Measurements from ENCODE around the gene MEPCE.

Gene MEPCE

GRCh38 chr7:100419660-100420226 is 9.9 kb upstream of the MEPCE start:
- no peak overlapping the region for H3K4me3 ChIP-seq (ENCODE audit: low read depth, low read length)
- DNase-seq (ENCODE audit: low read depth), result no peak
- TF ChIP-seq, protein P1, sequence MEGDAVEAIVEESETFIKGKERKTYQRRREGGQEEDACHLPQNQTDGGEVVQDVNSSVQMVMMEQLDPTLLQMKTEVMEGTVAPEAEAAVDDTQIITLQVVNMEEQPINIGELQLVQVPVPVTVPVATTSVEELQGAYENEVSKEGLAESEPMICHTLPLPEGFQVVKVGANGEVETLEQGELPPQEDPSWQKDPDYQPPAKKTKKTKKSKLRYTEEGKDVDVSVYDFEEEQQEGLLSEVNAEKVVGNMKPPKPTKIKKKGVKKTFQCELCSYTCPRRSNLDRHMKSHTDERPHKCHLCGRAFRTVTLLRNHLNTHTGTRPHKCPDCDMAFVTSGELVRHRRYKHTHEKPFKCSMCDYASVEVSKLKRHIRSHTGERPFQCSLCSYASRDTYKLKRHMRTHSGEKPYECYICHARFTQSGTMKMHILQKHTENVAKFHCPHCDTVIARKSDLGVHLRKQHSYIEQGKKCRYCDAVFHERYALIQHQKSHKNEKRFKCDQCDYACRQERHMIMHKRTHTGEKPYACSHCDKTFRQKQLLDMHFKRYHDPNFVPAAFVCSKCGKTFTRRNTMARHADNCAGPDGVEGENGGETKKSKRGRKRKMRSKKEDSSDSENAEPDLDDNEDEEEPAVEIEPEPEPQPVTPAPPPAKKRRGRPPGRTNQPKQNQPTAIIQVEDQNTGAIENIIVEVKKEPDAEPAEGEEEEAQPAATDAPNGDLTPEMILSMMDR (IDR thresholded peaks at IDR 0.05; ENCODE audit: insufficient read depth, low read depth, low read length, missing control alignments), result no peak

- peak; percentile 46 for DNase-seq (ENCODE audit: low read depth)
- no peak overlapping the region for H3K4me3 ChIP-seq (ENCODE audit: low read depth, low read length)
- TF ChIP-seq, protein P1 (IDR thresholded peaks at IDR 0.05; ENCODE audit: insufficient read depth, low read depth, low read length, missing control alignments), result no peak
Measured at GRCh38 chr7:100423315-100423714, 6.3 kb upstream of the MEPCE start.

- TF ChIP-seq, protein P1 (IDR thresholded peaks at IDR 0.05; ENCODE audit: insufficient read depth, low read depth, low read length, missing control alignments), result no peak
- no peak for DNase-seq (ENCODE audit: low read depth)
- no peak overlapping the region for H3K4me3 ChIP-seq (ENCODE audit: low read depth, low read length)
Measured at GRCh38 chr7:100425347-100425746, 4.3 kb upstream of the MEPCE start.

- no peak overlapping the region for H3K4me3 ChIP-seq (ENCODE audit: low read depth, low read length)
- DNase-seq (ENCODE audit: low read depth), result no peak
- TF ChIP-seq, protein P1 (IDR thresholded peaks at IDR 0.05; ENCODE audit: insufficient read depth, low read depth, low read length, missing control alignments), result no peak
Measured at GRCh38 chr7:100426516-100426915, 3.1 kb upstream of the MEPCE start.

- peak overlapping the region; percentile 42 for H3K4me3 ChIP-seq (ENCODE audit: low read depth, low read length)
- DNase-seq (ENCODE audit: low read depth), result no peak
- TF ChIP-seq, protein P1 (IDR thresholded peaks at IDR 0.05; ENCODE audit: insufficient read depth, low read depth, low read length, missing control alignments), result no peak
Measured at GRCh38 chr7:100427762-100428198, 1.9 kb upstream of the MEPCE start.

- peak within 1 kb of the TSS; percentile 64 for H3K4me3 ChIP-seq (ENCODE audit: low read depth, low read length)
- TF ChIP-seq, protein P1 (IDR thresholded peaks at IDR 0.05; ENCODE audit: insufficient read depth, low read depth, low read length, missing control alignments), result no peak
- DNase-seq (ENCODE audit: low read depth), result peak; percentile 99
Measured at GRCh38 chr7:100428199-100428966, 1.2 kb upstream of the MEPCE start, which contains the start of gene ZCWPW1. Gene ZCWPW1, minus strand, starts transcription at chr7:100428703. Its CDS starts 8,054 bp downstream, at chr7:100420649.

Data from GM12865 (cell line).